Measurements from ENCODE around the gene KRT7. TPM values are rescaled to one million over a fixed set of nuclear protein-coding genes. Genes with fewer than 3 reads are reported as not detected.

Gene KRT7
- total and polyA plus RNA-seq, 2 donors (not counting 1 experiment from before 2014, with no cell fraction given) = not detected

GRCh38 chr12:52258335-52258901, 25.4 kb downstream of the KRT7 start:
- Histone ChIP-seq H3K79me2 (ENCODE audit: control insufficient read depth, insufficient read depth, low read length) (no peaks in the 10 kb centered on the region), H3K4me3 (ENCODE audit: control extremely low read depth in 1 of 5, extremely low read depth in 1 of 5, insufficient read depth in 1 of 5, low read depth in 2 of 5, low read length in 4 of 5) (no peak overlapping the region), H4K20me1 (ENCODE audit: control insufficient read depth, insufficient read depth, low read length, poor library complexity, severe bottlenecking) (no peaks in the 10 kb centered on the region), H3K27me3 (replicated peaks in 1 of 4; ENCODE audit: control extremely low read depth in 1 of 4, control insufficient read depth in 3 of 4, insufficient read depth in 4 of 4, low read length in 3 of 4) (peaks cover 0 to 50% (median 7%) of the 10 kb centered on the region in 4 experiments), H3K27ac (ENCODE audit: low read length in 2 of 2) (no peak overlapping the region), H3K9ac (ENCODE audit: low read length) (no peak overlapping the region), H3K4me2 (replicated peaks; ENCODE audit: low read depth, low read length, poor library complexity, severe bottlenecking) (no peak overlapping the region), H3K36me3 (replicated peaks in 1 of 2; ENCODE audit: control extremely low read depth in 1 of 2, control insufficient read depth in 1 of 2, extremely low read depth in 1 of 2, insufficient read depth in 2 of 2, low read length in 1 of 2) (no peaks in the 10 kb centered on the region), H3K4me1 (ENCODE audit: control insufficient read depth in 2 of 2, insufficient read depth in 2 of 2, low read length in 2 of 2) (no peaks in the 10 kb centered on the region), H2AFZ (ENCODE audit: insufficient read depth, low read depth, low read length, poor library complexity, severe bottlenecking) (no peak overlapping the region), H3K9me3 (ENCODE audit: control extremely low read depth in 1 of 3, control insufficient read depth in 2 of 3, insufficient read depth in 1 of 3, low read length in 2 of 3) (peaks cover 0 to 6% (median 0%) of the 10 kb centered on the region in 3 donors)
- Mint-ChIP-seq H3K9me3 (ENCODE audit: insufficient read depth) (no peaks in the 10 kb centered on the region), H3K4me3 (no peak overlapping the region), H3K27ac (no peak overlapping the region), H3K4me1 (no peaks in the 10 kb centered on the region), H3K27me3 (peaks cover 59% of the 10 kb centered on the region)
- ChIA-PET POLR2A (no interaction called here), CTCF (no interaction called here)
- intact Hi-C loops (cut with micrococcal nuclease) = no loop called here
- TF ChIP-seq, protein P1, sequence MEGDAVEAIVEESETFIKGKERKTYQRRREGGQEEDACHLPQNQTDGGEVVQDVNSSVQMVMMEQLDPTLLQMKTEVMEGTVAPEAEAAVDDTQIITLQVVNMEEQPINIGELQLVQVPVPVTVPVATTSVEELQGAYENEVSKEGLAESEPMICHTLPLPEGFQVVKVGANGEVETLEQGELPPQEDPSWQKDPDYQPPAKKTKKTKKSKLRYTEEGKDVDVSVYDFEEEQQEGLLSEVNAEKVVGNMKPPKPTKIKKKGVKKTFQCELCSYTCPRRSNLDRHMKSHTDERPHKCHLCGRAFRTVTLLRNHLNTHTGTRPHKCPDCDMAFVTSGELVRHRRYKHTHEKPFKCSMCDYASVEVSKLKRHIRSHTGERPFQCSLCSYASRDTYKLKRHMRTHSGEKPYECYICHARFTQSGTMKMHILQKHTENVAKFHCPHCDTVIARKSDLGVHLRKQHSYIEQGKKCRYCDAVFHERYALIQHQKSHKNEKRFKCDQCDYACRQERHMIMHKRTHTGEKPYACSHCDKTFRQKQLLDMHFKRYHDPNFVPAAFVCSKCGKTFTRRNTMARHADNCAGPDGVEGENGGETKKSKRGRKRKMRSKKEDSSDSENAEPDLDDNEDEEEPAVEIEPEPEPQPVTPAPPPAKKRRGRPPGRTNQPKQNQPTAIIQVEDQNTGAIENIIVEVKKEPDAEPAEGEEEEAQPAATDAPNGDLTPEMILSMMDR (IDR thresholded peaks at IDR 0.05) = no peak
- no peak for TF ChIP-seq EZH2 (IDR thresholded peaks at IDR 0.05; ENCODE audit: borderline replicate concordance, insufficient read depth, low read depth, low read length, poor library complexity, severe bottlenecking)
- 9% methylated on average over 72 of the region's 72 CpGs for WGBS (ENCODE audit: insufficient coverage)
- ATAC-seq (ENCODE audit: low read depth) = no peak
- DNase-seq = no peak

- DNase-seq (no peak), ATAC-seq (ENCODE audit: low read depth) (no peak)
- TF ChIP-seq, protein P1 (IDR thresholded peaks at IDR 0.05) = no peak
- no peak for TF ChIP-seq EZH2 (IDR thresholded peaks at IDR 0.05; ENCODE audit: borderline replicate concordance, insufficient read depth, low read depth, low read length, poor library complexity, severe bottlenecking)
- Mint-ChIP-seq H3K27ac (no peak overlapping the region), H3K4me3 (no peak overlapping the region), H3K9me3 (ENCODE audit: insufficient read depth) (no peaks in the 10 kb centered on the region), H3K27me3 (peaks cover 63% of the 10 kb centered on the region), H3K4me1 (no peaks in the 10 kb centered on the region)
- no peaks in the 10 kb centered on the region for H3K36me3 ChIP-seq (replicated peaks in 1 of 2; ENCODE audit: control extremely low read depth in 1 of 2, control insufficient read depth in 1 of 2, extremely low read depth in 1 of 2, insufficient read depth in 2 of 2, low read length in 1 of 2)
- H2AFZ ChIP-seq (ENCODE audit: insufficient read depth, low read depth, low read length, poor library complexity, severe bottlenecking) = no peak overlapping the region
- H3K9me3 ChIP-seq (ENCODE audit: control extremely low read depth in 1 of 3, control insufficient read depth in 2 of 3, insufficient read depth in 1 of 3, low read length in 2 of 3) = peaks cover 0 to 11% (median 0%) of the 10 kb centered on the region in 3 donors
- H3K27me3 ChIP-seq (replicated peaks in 1 of 4; ENCODE audit: control extremely low read depth in 1 of 4, control insufficient read depth in 3 of 4, insufficient read depth in 4 of 4, low read length in 3 of 4) = peaks cover 0 to 52% (median 7%) of the 10 kb centered on the region in 4 experiments
- H3K4me3 ChIP-seq (ENCODE audit: control extremely low read depth in 1 of 5, extremely low read depth in 1 of 5, insufficient read depth in 1 of 5, low read depth in 2 of 5, low read length in 4 of 5) = no peak overlapping the region
- no peaks in the 10 kb centered on the region for H4K20me1 ChIP-seq (ENCODE audit: control insufficient read depth, insufficient read depth, low read length, poor library complexity, severe bottlenecking)
- H3K4me2 ChIP-seq (replicated peaks; ENCODE audit: low read depth, low read length, poor library complexity, severe bottlenecking) = no peak overlapping the region
- intact Hi-C loops (cut with micrococcal nuclease) = no loop called here
- no peaks in the 10 kb centered on the region for H3K4me1 ChIP-seq (ENCODE audit: control insufficient read depth in 2 of 2, insufficient read depth in 2 of 2, low read length in 2 of 2)
- H3K79me2 ChIP-seq (ENCODE audit: control insufficient read depth, insufficient read depth, low read length) = no peaks in the 10 kb centered on the region
- H3K27ac ChIP-seq (ENCODE audit: low read length in 2 of 2) = no peak overlapping the region
- ChIA-PET CTCF (no interaction called here), POLR2A (no interaction called here)
- WGBS (ENCODE audit: insufficient coverage) = 24% methylated on average over 4 of the region's 6 CpGs
- H3K9ac ChIP-seq (ENCODE audit: low read length) = no peak overlapping the region
Observed at GRCh38 chr12:52259657-52260243, 26.7 kb downstream of the KRT7 start.
